IMR-90 (cell line): ENCODE measurements around the gene CAPN3. TPM values are rescaled to one million over a fixed set of nuclear protein-coding genes. Genes with fewer than 3 reads are reported as not detected.

ENCODE experiments used
- ATAC-seq: fragments of 200-7000 bp; cut with Tn5 transposase; 2 replicates; pipeline ENCODE4 v1.9.1; 2020; ENCODE audit warnings: low read depth, mild to moderate bottlenecking, moderate library complexity
- BruUV-seq: library from RNA; stranded (reverse); fragments of 400-500 nt; replicated peaks from 2 replicates; lab custom pipeline; 2021; lab: Mats Ljungman, UMichigan
- CTCF ChIA-PET: fragments of 300-600 bp; formaldehyde crosslinking; extraction: SDS; loops from one replicate; lab custom pipeline; 2021; ENCODE audit warnings: antibody characterized with exemption; lab: Yijun Ruan, JAX
- POLR2A ChIA-PET: fragments of 300-600 bp; sonication (Branson Sonifier 250); formaldehyde crosslinking; loops from one replicate; lab custom pipeline; 2022; ENCODE audit warnings: antibody characterized with exemption; ENCODE audit not compliant: unreplicated experiment; lab: Charles Lee
- DNase-seq: peaks from one replicate; pipeline ENCODE4 v3.0.0; 2013
- H2AFZ ChIP-seq: replicated peaks from 2 replicates; pipeline ENCODE3; 2013; ENCODE audit warnings: low read length, mild to moderate bottlenecking; ENCODE audit not compliant: poor library complexity
- H2AK5ac ChIP-seq: 2 replicates; pipeline ENCODE4 v1.6.1; 2013; ENCODE audit warnings: low read depth, low read length, inconsistent platforms
- H2AK9ac ChIP-seq: replicated peaks from 2 replicates; pipeline ENCODE3; 2013; ENCODE audit warnings: mild to moderate bottlenecking, low read depth, low read length, moderate library complexity; ENCODE audit not compliant: poor library complexity
- H2BK120ac ChIP-seq: 2 replicates; pipeline ENCODE4 v1.6.1; 2013; ENCODE audit warnings: low read depth, low read length, inconsistent platforms
- H2BK15ac ChIP-seq: 3 replicates; pipeline ENCODE4 v1.6.1; 2013; ENCODE audit warnings: low read depth, low read length, inconsistent platforms
- H2BK20ac ChIP-seq: 2 replicates; pipeline ENCODE4 v1.6.1; 2013; ENCODE audit warnings: low read depth, mild to moderate bottlenecking, inconsistent platforms, low read length, moderate library complexity
- H2BK5ac ChIP-seq: 2 replicates; pipeline ENCODE4 v1.6.1; 2013; ENCODE audit warnings: mild to moderate bottlenecking, low read depth, low read length, inconsistent platforms; ENCODE audit not compliant: poor library complexity, severe bottlenecking
- H3K14ac ChIP-seq: replicated peaks from 2 replicates; pipeline ENCODE4 v1.6.1; 2013; ENCODE audit warnings: low read depth, low read length, inconsistent platforms
- H3K18ac ChIP-seq: 2 replicates; pipeline ENCODE4 v1.6.1; 2013; ENCODE audit warnings: low read depth, low read length, control low read depth
- H3K23ac ChIP-seq: 2 replicates; pipeline ENCODE4 v1.6.1; 2013; ENCODE audit warnings: low read depth, low read length, inconsistent platforms
- H3K27ac ChIP-seq: 2 replicates; pipeline ENCODE4 v1.5.1; 2013; ENCODE audit warnings: mild to moderate bottlenecking, control low read depth, low read length; ENCODE audit not compliant: insufficient read depth
- H3K27me3 ChIP-seq: 2 replicates; pipeline ENCODE4 v1.6.1; 2013; ENCODE audit warnings: low read length; ENCODE audit not compliant: control insufficient read depth, insufficient read depth
- H3K36me3 ChIP-seq: 2 replicates; pipeline ENCODE4 v1.6.1; 2013; ENCODE audit warnings: low read length, mixed read lengths; ENCODE audit not compliant: control insufficient read depth, insufficient read depth
- H3K4ac ChIP-seq: 2 replicates; pipeline ENCODE4 v1.6.1; 2013; ENCODE audit warnings: low read depth, low read length, inconsistent platforms
- H3K4me1 ChIP-seq: 2 replicates; pipeline ENCODE4 v1.6.1; 2013; ENCODE audit warnings: low read length, mixed read lengths; ENCODE audit not compliant: control insufficient read depth, insufficient read depth
- H3K4me2 ChIP-seq: 2 replicates; pipeline ENCODE4 v1.6.1; 2013; ENCODE audit warnings: low read depth, mild to moderate bottlenecking, control low read depth, low read length, moderate library complexity
- H3K4me3 ChIP-seq: 2 replicates; pipeline ENCODE4 v1.5.1; 2013; ENCODE audit warnings: low read depth, mild to moderate bottlenecking, control low read depth, low read length, moderate library complexity; ENCODE audit not compliant: insufficient read depth
- H3K56ac ChIP-seq: 2 replicates; pipeline ENCODE4 v1.6.1; 2013; ENCODE audit warnings: low read length, inconsistent platforms; ENCODE audit not compliant: insufficient read depth; ENCODE audit errors: extremely low read depth
- H3K79me1 ChIP-seq, 2 experiments: 2 replicates each; pipeline ENCODE4 v1.6.1; 2013; ENCODE audit warnings: low read length in 2 of 2, inconsistent platforms in 1 of 2, low read depth in 1 of 2
- H3K9ac ChIP-seq: 2 replicates; pipeline ENCODE4 v1.6.1; 2013; ENCODE audit warnings: low read depth, low read length, control low read depth
- H3K9me1 ChIP-seq: 2 replicates; pipeline ENCODE4 v1.6.1; 2013; ENCODE audit warnings: low read length, inconsistent platforms; ENCODE audit not compliant: insufficient read depth
- H3K9me3 ChIP-seq: 2 replicates; pipeline ENCODE4 v1.6.1; 2013; ENCODE audit warnings: low read length; ENCODE audit not compliant: control insufficient read depth, insufficient read depth
- H4K20me1 ChIP-seq: 2 replicates; pipeline ENCODE4 v1.6.1; 2013; ENCODE audit warnings: low read length, inconsistent platforms; ENCODE audit not compliant: insufficient read depth
- H4K5ac ChIP-seq: 2 replicates; pipeline ENCODE4 v1.6.1; 2013; ENCODE audit warnings: mild to moderate bottlenecking, low read depth, low read length, control low read depth
- H4K8ac ChIP-seq, 2 experiments: 2 replicates each; pipeline ENCODE4 v1.6.1; 2013; ENCODE audit warnings: low read depth in 2 of 2, low read length in 2 of 2, control low read depth in 1 of 2, inconsistent platforms in 1 of 2
- H4K91ac ChIP-seq: 2 replicates; pipeline ENCODE4 v1.6.1; 2013; ENCODE audit warnings: low read depth, low read length, inconsistent platforms; ENCODE audit not compliant: insufficient read depth
- BHLHE40 ChIP-seq: fragments of 150-350 bp; IDR thresholded peaks from 2 replicates; pipeline ENCODE4 v1.6.1; 2016; ENCODE audit warnings: mild to moderate bottlenecking, low read depth, low read length
- CHD1 ChIP-seq: IDR thresholded peaks from 2 replicates; pipeline ENCODE4 v1.6.1; 2012; ENCODE audit warnings: low read depth, low read length, improper control_type of control experiment
- CTCF ChIP-seq: conservative IDR thresholded peaks from 2 replicates; pipeline ENCODE4 v1.5.1; 2012; ENCODE audit warnings: mild to moderate bottlenecking, low read depth, low read length, improper control_type of control experiment
- ELK1 ChIP-seq: fragments of 150-350 bp; IDR thresholded peaks from 2 replicates; pipeline ENCODE4 v1.6.1; 2016; ENCODE audit warnings: low read depth, mild to moderate bottlenecking, low read length, moderate library complexity, borderline replicate concordance
- FOS ChIP-seq: fragments of 150-350 bp; IDR thresholded peaks from 2 replicates; pipeline ENCODE4 v1.6.1; 2016; ENCODE audit warnings: low read depth, low read length
- MAZ ChIP-seq: IDR thresholded peaks from 2 replicates; pipeline ENCODE4 v1.6.1; 2012; ENCODE audit warnings: low read depth, mild to moderate bottlenecking, low read length, improper control_type of control experiment, moderate library complexity, borderline replicate concordance
- MXI1 ChIP-seq: IDR thresholded peaks from 2 replicates; pipeline ENCODE4 v1.6.1; 2012; ENCODE audit warnings: low read depth, mild to moderate bottlenecking, low read length, moderate library complexity, borderline replicate concordance
- POLR2A ChIP-seq: IDR thresholded peaks from 2 replicates; pipeline ENCODE4 v1.6.1; 2012; ENCODE audit warnings: mild to moderate bottlenecking, low read depth, low read length
- USF2 ChIP-seq: fragments of 150-350 bp; IDR thresholded peaks from 2 replicates; pipeline ENCODE4 v1.6.1; 2017; ENCODE audit warnings: mild to moderate bottlenecking, antibody characterized with exemption, low read length, low read depth
- WGBS, 2 experiments: methylation state at CpG; one replicate each; pipeline versions ENCODE4 v1.1.5 to v1.1.7; 2013; ENCODE audit warnings: missing lambda C conversion rate in 2 of 2; ENCODE audit not compliant: insufficient read length in 1 of 2; ENCODE audit errors: extremely low coverage in 2 of 2; 5-methylcytosine and 5-hydroxymethylcytosine counted together
- dilution Hi-C: fragments of 300-500 bp; cut with HindIII; formaldehyde crosslinking; loops from one replicate; pipeline ENCODE4 v1.14.3; 2018; ENCODE audit warnings: low sequenced_read_pairs; ENCODE audit not compliant: unreplicated experiment
- in situ Hi-C: fragments of 300-500 bp; cut with MboI; formaldehyde crosslinking; loops from 3 replicates; pipeline ENCODE4 v1.14.3; 2019; ENCODE audit warnings: low sequenced_read_pairs, inconsistent platforms, mixed read lengths
- intact Hi-C: fragments of 100-400 bp; cut with micrococcal nuclease; formaldehyde crosslinking; loops from 2 replicates; pipeline ENCODE4 v1.10.0; 2022
- polyA plus RNA-seq, 3 experiments: library from polyadenylated mRNA; depleted of rRNA; stranded (reverse); fragments of >200 nt; gene quantifications; 2 replicates each; pipeline ENCODE4 v1.2.3, GENCODE V29; 2012; ENCODE audit warnings: low replicate concordance in 1 of 3
- total RNA-seq: library from RNA; depleted of rRNA; stranded (reverse); fragments of >200 nt; gene quantifications from 2 replicates; pipeline ENCODE4 v1.2.3, GENCODE V29; 2012

CAPN3 gene
- total and polyA plus RNA-seq, 2 of the 4 experiments (the other 2 are of a cell fraction) = 1.1 to 1.4 TPM

GRCh38 chr15:42375252-42375651 is 16.0 kb downstream of the CAPN3 start:
- Histone ChIP-seq H3K56ac (no peak overlapping the region), H3K18ac (peak overlapping the region; percentile 45), H3K4me1 (peaks cover 2% of the 10 kb centered on the region; the same call in 1 of the 2 replicates), H2BK120ac (no peak overlapping the region), H2BK5ac (no peak overlapping the region), H4K91ac (no peak overlapping the region), H3K4ac (no peak overlapping the region), H3K4me3 (no peak overlapping the region), H2AK9ac (no peak overlapping the region), H2BK15ac (no peak overlapping the region), H3K9ac (no peak overlapping the region), H3K9me3 (peaks cover 5% of the 10 kb centered on the region), H3K23ac (no peak overlapping the region), H3K9me1 (no peaks in the 10 kb centered on the region; the same call in 1 of the 2 replicates), H4K8ac (no peak overlapping the region), H3K27ac (no peak overlapping the region), H2AFZ (no peak overlapping the region), H2BK20ac (no peak overlapping the region), H4K5ac (no peak overlapping the region), H2AK5ac (no peak overlapping the region), H3K36me3 (no peaks in the 10 kb centered on the region), H3K4me2 (no peak overlapping the region), H3K14ac (no peak overlapping the region), H3K27me3 (no peaks in the 10 kb centered on the region), H4K20me1 (no peaks in the 10 kb centered on the region), H3K79me1 (no peaks in the 10 kb centered on the region)
- ChIA-PET POLR2A (no interaction called here), CTCF (interaction anchor here (1.9 kb wide), 1 partner anchor 10 kb away, joined by 8 read pairs; no protein-coding TSS in a partner anchor)
- ATAC-seq (no peak), DNase-seq (no peak)
- dilution Hi-C loops = no loop called here
- in situ Hi-C loops = loop anchor here (5.0 kb wide), 1 partner anchor 98 kb away; no protein-coding TSS in a partner anchor
- BruUV-seq = no TSS peak
- TF ChIP-seq ELK1 (no peak), MXI1 (no peak), FOS (no peak), CHD1 (no peak), BHLHE40 (no peak), POLR2A (no peak), MAZ (no peak), USF2 (no peak), CTCF (no peak)
- WGBS, 2 experiments = 72% methylated on average over 4 of the region's 5 CpGs; no CpG with 5 or more reads in 1 of the 2 experiments
- intact Hi-C loops = no loop called here
